Thoracic aorta (tissue), 2 donors: ENCODE measurements around the gene NPHP4. TPM values are rescaled to one million over a fixed set of nuclear protein-coding genes. Genes with fewer than 3 reads are reported as not detected.

Experiments used
- ATAC-seq: fragments of 150-250 bp; one replicate; pipeline ENCODE4 v1.8.0; 2017; ENCODE audit warnings: low read depth; ENCODE audit not compliant: insufficient number of reproducible peaks, low FRiP score
- DNase-seq: peaks from one replicate; pipeline ENCODE4 v3.0.0-alpha.2; 2020; ENCODE audit warnings: low spot score
- H3K27ac ChIP-seq, 2 donors: fragments of 200-600 bp; sonication (generic); 1 replicate in 1 of 2; 2 replicates in 1 of 2; pipeline ENCODE4 v1.5.1; 2016; ENCODE audit warnings: mild to moderate bottlenecking in 2 of 2, moderate library complexity in 2 of 2
- H3K27me3 ChIP-seq: fragments of 200-600 bp; sonication (generic); replicated peaks from 2 replicates; pipeline ENCODE4 v1.6.0; 2016; ENCODE audit warnings: mild to moderate bottlenecking; ENCODE audit not compliant: insufficient read depth
- H3K36me3 ChIP-seq: fragments of 200-600 bp; sonication (generic); one replicate; pipeline ENCODE4 v1.5.1; 2016
- H3K4me1 ChIP-seq, 2 donors: fragments of 200-600 bp; sonication (generic); 1 replicate in 1 of 2; 2 replicates in 1 of 2; pipeline versions ENCODE4 v1.5.1 to v1.6.0; 2016; ENCODE audit warnings: low read depth in 2 of 2, mild to moderate bottlenecking in 1 of 2; ENCODE audit not compliant: control insufficient read depth in 1 of 2
- H3K4me3 ChIP-seq: fragments of 200-600 bp; sonication (generic); 2 replicates; pipeline ENCODE4 v1.5.1; 2016; ENCODE audit warnings: mild to moderate bottlenecking
- H3K9me3 ChIP-seq: fragments of 200-600 bp; sonication (generic); 2 replicates; pipeline ENCODE4 v1.5.1; 2016
- total RNA-seq, 2 donors: library from RNA; depleted of rRNA; stranded (reverse); fragments of >200 nt; gene quantifications; one replicate each; pipeline versions ENCODE4 v1.1.0 to v1.2.3, GENCODE V29; 2016
- TF ChIP-seq, protein P1 (sequence below): fragments of 200-600 bp; sonication (generic); IDR thresholded peaks from one replicate; pipeline ENCODE4 v1.5.1; 2019; ENCODE audit warnings: antibody characterized with exemption

Gene NPHP4
- total RNA-seq, 2 donors from 2014 or later = 11.4 to 15.1 TPM

DNA sequence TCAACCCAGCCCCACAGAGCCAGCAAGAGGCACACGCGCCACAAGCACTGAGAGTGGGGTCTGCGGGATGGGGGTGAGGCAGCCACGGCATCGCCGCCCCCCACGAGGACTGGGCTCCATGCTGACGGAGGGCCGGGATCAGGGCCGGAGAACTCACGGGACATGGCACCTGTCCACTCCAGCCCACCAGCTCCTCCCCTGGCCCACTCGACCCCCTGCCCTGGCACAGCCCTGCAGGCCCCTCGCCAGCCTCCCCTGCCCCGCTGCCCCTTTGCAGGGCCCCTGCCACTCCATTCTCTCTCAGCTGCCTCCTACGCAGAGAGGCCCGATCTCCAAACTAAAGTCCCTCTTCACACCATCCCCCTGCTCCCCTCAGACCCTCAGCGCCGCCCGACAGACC is 134.0 kb downstream of the NPHP4 start:
- ATAC-seq (no peak), DNase-seq (no peak)
- Histone ChIP-seq H3K27me3 (no peaks in the 10 kb centered on the region), H3K27ac (no peak overlapping the region), H3K9me3 (no peaks in the 10 kb centered on the region), H3K36me3 (peaks cover 2% of the 10 kb centered on the region), H3K4me3 (no peak overlapping the region), H3K4me1 (no peaks in the 10 kb centered on the region)
- TF ChIP-seq, protein P1, sequence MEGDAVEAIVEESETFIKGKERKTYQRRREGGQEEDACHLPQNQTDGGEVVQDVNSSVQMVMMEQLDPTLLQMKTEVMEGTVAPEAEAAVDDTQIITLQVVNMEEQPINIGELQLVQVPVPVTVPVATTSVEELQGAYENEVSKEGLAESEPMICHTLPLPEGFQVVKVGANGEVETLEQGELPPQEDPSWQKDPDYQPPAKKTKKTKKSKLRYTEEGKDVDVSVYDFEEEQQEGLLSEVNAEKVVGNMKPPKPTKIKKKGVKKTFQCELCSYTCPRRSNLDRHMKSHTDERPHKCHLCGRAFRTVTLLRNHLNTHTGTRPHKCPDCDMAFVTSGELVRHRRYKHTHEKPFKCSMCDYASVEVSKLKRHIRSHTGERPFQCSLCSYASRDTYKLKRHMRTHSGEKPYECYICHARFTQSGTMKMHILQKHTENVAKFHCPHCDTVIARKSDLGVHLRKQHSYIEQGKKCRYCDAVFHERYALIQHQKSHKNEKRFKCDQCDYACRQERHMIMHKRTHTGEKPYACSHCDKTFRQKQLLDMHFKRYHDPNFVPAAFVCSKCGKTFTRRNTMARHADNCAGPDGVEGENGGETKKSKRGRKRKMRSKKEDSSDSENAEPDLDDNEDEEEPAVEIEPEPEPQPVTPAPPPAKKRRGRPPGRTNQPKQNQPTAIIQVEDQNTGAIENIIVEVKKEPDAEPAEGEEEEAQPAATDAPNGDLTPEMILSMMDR = no peak

GRCh38 chr1:5857508-5858090 is 134.6 kb downstream of the NPHP4 start:
- Histone ChIP-seq H3K27ac (no peak overlapping the region), H3K9me3 (no peaks in the 10 kb centered on the region), H3K36me3 (no peaks in the 10 kb centered on the region), H3K4me3 (no peak overlapping the region), H3K4me1 (no peaks in the 10 kb centered on the region), H3K27me3 (no peaks in the 10 kb centered on the region)
- DNase-seq (no peak), ATAC-seq (no peak)
- TF ChIP-seq, protein P1 = no peak

DNA sequence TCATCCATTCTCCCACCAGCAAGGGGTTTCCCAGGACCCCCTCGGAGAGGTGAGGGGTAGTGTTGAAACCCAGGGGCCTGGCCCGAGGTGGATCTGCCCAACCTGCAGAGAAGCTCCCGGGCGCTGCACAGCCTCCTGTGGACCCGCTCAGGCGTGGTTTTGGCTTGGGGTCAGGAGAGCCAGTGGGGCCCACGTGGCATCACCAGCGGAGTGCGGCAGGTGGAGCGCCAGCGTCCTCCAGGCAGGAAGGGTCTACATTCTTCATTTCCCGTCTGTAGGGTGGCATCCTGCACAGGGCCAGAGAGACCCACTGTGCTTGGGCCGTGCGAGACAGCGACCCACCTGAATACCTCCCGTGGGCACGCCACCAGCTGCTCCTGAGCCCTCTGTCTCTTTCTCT is 135.2 kb downstream of the NPHP4 start:
- ATAC-seq (no peak), DNase-seq (no peak)
- no peaks in the 10 kb centered on the region for H3K4me1 ChIP-seq
- H3K4me3 ChIP-seq = no peak overlapping the region
- H3K27me3 ChIP-seq = no peaks in the 10 kb centered on the region
- H3K27ac ChIP-seq = no peak overlapping the region
- H3K36me3 ChIP-seq = no peaks in the 10 kb centered on the region
- no peaks in the 10 kb centered on the region for H3K9me3 ChIP-seq
- TF ChIP-seq, protein P1 = no peak

DNA sequence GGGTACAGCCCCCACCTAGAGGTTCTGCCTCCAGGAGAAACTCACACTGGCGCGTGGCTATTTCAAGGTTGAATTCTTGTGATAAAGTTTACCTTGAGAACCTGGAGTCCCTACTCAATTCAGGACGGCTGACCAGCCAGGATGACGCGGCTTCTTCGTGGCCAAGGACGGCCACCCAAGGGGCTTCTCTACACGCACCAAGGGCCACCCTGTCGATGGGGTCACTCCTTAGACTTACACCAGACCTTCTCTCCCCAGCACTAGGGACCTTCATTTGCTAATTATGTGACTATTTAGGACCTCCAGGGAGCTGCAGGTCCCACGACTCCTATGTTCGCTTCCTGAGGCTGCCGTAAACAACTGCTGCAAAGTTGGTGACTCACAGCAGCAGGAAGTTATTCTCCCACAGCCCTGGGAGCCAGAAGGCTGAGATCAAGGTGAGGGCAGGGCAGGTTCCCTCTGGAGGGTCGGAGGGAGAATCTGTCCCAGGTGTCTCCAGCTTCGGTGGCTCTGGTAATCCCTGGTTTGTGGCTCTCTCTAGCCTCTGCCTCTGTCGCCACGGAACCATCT is 135.9 kb downstream of the NPHP4 start:
- TF ChIP-seq, protein P1 = no peak
- no peaks in the 10 kb centered on the region for H3K27me3 ChIP-seq
- H3K4me3 ChIP-seq = no peak overlapping the region
- no peaks in the 10 kb centered on the region for H3K36me3 ChIP-seq
- no peaks in the 10 kb centered on the region for H3K4me1 ChIP-seq
- no peak overlapping the region for H3K27ac ChIP-seq
- DNase-seq (no peak), ATAC-seq (no peak)
- H3K9me3 ChIP-seq = no peaks in the 10 kb centered on the region

DNA sequence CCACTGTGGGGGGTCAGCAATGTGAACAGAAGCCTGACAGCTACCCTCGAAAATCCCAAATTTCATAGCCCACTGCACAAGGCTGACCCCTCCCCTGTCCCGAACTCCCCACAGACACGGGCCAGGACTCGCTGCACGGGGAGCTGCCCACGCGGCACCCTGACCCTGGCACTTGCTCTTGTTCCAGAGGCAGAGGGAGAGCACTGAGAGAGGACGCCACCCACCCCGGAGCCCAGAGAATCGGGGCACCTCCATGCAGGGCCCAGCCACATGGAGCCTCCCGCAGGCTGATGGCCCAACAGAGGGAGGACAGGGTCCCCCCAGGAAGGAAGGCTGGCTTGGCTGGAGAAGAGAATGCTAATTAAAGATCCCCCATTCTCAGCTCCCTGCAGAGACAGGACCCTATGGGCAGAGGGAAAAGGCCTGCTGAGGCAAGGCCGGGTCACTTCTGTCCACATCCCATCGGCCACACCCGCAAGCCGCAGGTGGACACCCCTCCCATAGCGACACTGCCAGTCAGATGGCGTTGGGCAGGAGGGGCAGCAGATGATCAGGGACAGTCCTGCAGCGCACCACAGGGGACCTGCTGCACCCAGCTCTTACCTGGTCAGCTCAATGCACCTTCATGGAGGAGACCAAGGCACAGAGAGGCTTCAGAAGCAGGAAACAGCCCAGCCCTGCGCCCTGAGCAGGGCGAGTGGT is 136.9 kb downstream of the NPHP4 start:
- Histone ChIP-seq H3K4me3 (no peak overlapping the region), H3K9me3 (no peaks in the 10 kb centered on the region), H3K4me1 (no peaks in the 10 kb centered on the region), H3K36me3 (no peaks in the 10 kb centered on the region), H3K27me3 (no peaks in the 10 kb centered on the region), H3K27ac (no peak overlapping the region)
- DNase-seq (no peak), ATAC-seq (no peak)
- TF ChIP-seq, protein P1 = no peak
